ENCODE data around the gene DUSP10.

DNA sequence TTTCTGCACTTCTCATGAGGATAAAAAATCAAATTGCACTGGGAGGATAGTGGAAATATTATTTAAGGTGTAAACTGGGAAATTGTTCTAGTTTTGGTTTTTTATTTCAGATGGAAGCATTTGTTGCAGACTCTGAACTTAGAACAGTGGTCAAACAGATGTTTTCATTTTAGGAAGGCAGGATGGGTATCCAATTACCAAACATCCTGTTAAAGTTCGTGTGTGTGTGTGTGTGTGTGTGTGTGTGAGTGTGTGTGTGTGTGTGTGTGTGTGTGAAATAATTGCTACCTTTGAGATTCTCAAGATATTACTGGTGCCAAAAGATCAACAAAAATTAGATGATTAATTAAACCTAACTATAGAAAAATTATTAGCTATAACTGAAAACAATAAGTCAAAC, 24.3 kb upstream of the DUSP10 start:
- TF ChIP-seq GATA2 (IDR thresholded peaks at IDR 0.05; ENCODE audit: low read depth, low read length) (no peak), GATA3 (IDR thresholded peaks at IDR 0.05; ENCODE audit: low read depth, low read length) (no peak)

All from SH-SY5Y (cell line).